ENCODE measurements around the gene EIF4E2.

- TF ChIP-seq CTCF (IDR thresholded peaks at IDR 0.05; ENCODE audit: low read depth, low read length) = no peak
- TF ChIP-seq MAX (IDR thresholded peaks at IDR 0.05; ENCODE audit: low read depth, low read length) = no peak
- TF ChIP-seq POLR2A (IDR thresholded peaks at IDR 0.05; ENCODE audit: extremely low read depth, insufficient read length) = no peak
- TF ChIP-seq MYC (IDR thresholded peaks at IDR 0.05; ENCODE audit: low read depth, low read length) = no peak
Observed at GRCh38 chr2:232598293-232598692, 47.8 kb downstream of the EIF4E2 start.

Data from NB4 (cell line).